GM23338 (cell line): ENCODE results near the gene ERN1. TPM values are rescaled to one million over a fixed set of nuclear protein-coding genes. Genes with fewer than 3 reads are reported as not detected.
A peak's percentile ranks its signal among the peaks of the same experiment; 100 is the strongest.

Experiments
- ATAC-seq: fragments of 200-7000 bp; cut with Tn5 transposase; 3 replicates; pipeline ENCODE4 v1.9.1; 2020
- DNase-seq: peaks from one replicate; pipeline ENCODE4 v3.0.0-alpha.2; 2015; ENCODE audit warnings: low spot score
- H2AFZ ChIP-seq: fragments of 200-600 bp; sonication (generic); 2 replicates; pipeline ENCODE4 v1.8.0; 2016; ENCODE audit warnings: antibody characterized with exemption, mild to moderate bottlenecking, moderate library complexity
- H3F3A ChIP-seq: fragments of 200-600 bp; sonication (generic); replicated peaks from 2 replicates; pipeline ENCODE4 v1.8.0; 2017; ENCODE audit warnings: antibody characterized with exemption, mixed run types, low read depth
- H3K27ac ChIP-seq: fragments of 200-600 bp; sonication (generic); 2 replicates; pipeline ENCODE4 v1.6.1; 2016; ENCODE audit warnings: low read depth
- H3K27me3 ChIP-seq: fragments of 200-600 bp; sonication (generic); 2 replicates; pipeline ENCODE4 v1.8.0; 2016; ENCODE audit warnings: mild to moderate bottlenecking, mixed run types, moderate library complexity; ENCODE audit not compliant: insufficient read depth
- H3K36me3 ChIP-seq: fragments of 200-600 bp; sonication (generic); 2 replicates; pipeline ENCODE4 v1.8.0; 2016; ENCODE audit warnings: mild to moderate bottlenecking; ENCODE audit not compliant: insufficient read depth
- H3K4me1 ChIP-seq: fragments of 200-600 bp; sonication (generic); 2 replicates; pipeline ENCODE4 v1.8.0; 2016; ENCODE audit warnings: mild to moderate bottlenecking, moderate library complexity; ENCODE audit not compliant: insufficient read depth
- H3K4me2 ChIP-seq: fragments of 200-600 bp; sonication (generic); 2 replicates; pipeline ENCODE4 v1.7.1; 2017; ENCODE audit warnings: mixed run types
- H3K4me3 ChIP-seq: fragments of 200-600 bp; sonication (generic); 2 replicates; pipeline ENCODE4 v1.6.1; 2016; ENCODE audit warnings: mixed run types
- H3K79me2 ChIP-seq: fragments of 200-600 bp; sonication (generic); replicated peaks from 2 replicates; pipeline ENCODE4 v1.8.0; 2017; ENCODE audit warnings: mild to moderate bottlenecking; ENCODE audit not compliant: insufficient read depth
- H3K9me2 ChIP-seq: fragments of 200-600 bp; sonication (generic); 2 replicates; pipeline ENCODE4 v1.8.0; 2017; ENCODE audit not compliant: insufficient read depth
- H4K20me1 ChIP-seq: fragments of 200-600 bp; sonication (generic); replicated peaks from 2 replicates; pipeline ENCODE4 v1.8.0; 2017; ENCODE audit warnings: mild to moderate bottlenecking; ENCODE audit not compliant: insufficient read depth
- H3K27ac Mint-ChIP-seq: 2 replicates; pipeline ENCODE4 v1.8.0; 2020; ENCODE audit warnings: inconsistent platforms, mild to moderate bottlenecking, moderate library complexity, mixed read lengths
- H3K27me3 Mint-ChIP-seq: 3 replicates; pipeline ENCODE4 v1.8.0; 2022; ENCODE audit warnings: low read depth, mild to moderate bottlenecking, moderate library complexity, mixed read lengths, inconsistent platforms; ENCODE audit not compliant: insufficient read depth, poor library complexity
- H3K36me3 Mint-ChIP-seq: 3 replicates; pipeline ENCODE4 v1.8.0; 2021; ENCODE audit warnings: low read depth, mild to moderate bottlenecking, inconsistent platforms, moderate library complexity, mixed read lengths
- H3K4me1 Mint-ChIP-seq: 3 replicates; pipeline ENCODE4 v1.8.0; 2020; ENCODE audit warnings: mild to moderate bottlenecking, inconsistent platforms, mixed read lengths
- H3K4me3 Mint-ChIP-seq: 3 replicates; pipeline ENCODE4 v1.8.0; 2021; ENCODE audit warnings: moderate library complexity, mild to moderate bottlenecking, inconsistent platforms, mixed read lengths
- H3K9me3 Mint-ChIP-seq: 3 replicates; pipeline ENCODE4 v1.8.0; 2020; ENCODE audit warnings: moderate library complexity, mild to moderate bottlenecking, inconsistent platforms, mixed read lengths
- CREB1 ChIP-seq: fragments of 250-450 bp; sonication (Bioruptor Pico); IDR thresholded peaks from 2 replicates; pipeline ENCODE4 v1.5.0; 2020; ENCODE audit warnings: low read depth, mild to moderate bottlenecking, moderate library complexity
- ETS1 ChIP-seq: IDR thresholded peaks from 2 replicates; pipeline ENCODE4 v1.6.1; 2016; ENCODE audit warnings: antibody characterized with exemption
- EZH2 ChIP-seq: fragments of 200-600 bp; sonication (generic); IDR thresholded peaks from one replicate; pipeline ENCODE4 v1.8.0; 2017; ENCODE audit warnings: antibody characterized with exemption, mild to moderate bottlenecking, low read depth; ENCODE audit not compliant: unreplicated experiment
- EZH2phosphoT487 ChIP-seq: fragments of 200-600 bp; sonication (generic); IDR thresholded peaks from one replicate; pipeline ENCODE4 v1.8.1; 2018; ENCODE audit warnings: antibody characterized with exemption; ENCODE audit not compliant: unreplicated experiment
- NANOG ChIP-seq: IDR thresholded peaks from 2 replicates; pipeline ENCODE4 v1.6.1; 2016; ENCODE audit warnings: antibody characterized with exemption, borderline replicate concordance
- POLR2AphosphoS5 ChIP-seq: IDR thresholded peaks from 2 replicates; pipeline ENCODE4 v1.6.1; 2016; ENCODE audit warnings: antibody characterized with exemption, low read depth
- ZNF114 ChIP-seq: fragments of 250-450 bp; sonication (Bioruptor Pico); IDR thresholded peaks from 2 replicates; pipeline ENCODE4 v1.5.0; 2020; ENCODE audit warnings: mild to moderate bottlenecking, moderate library complexity
- ZNF331 ChIP-seq: fragments of 250-450 bp; sonication (Bioruptor Pico); IDR thresholded peaks from 2 replicates; pipeline ENCODE4 v1.5.0; 2020; ENCODE audit warnings: low read depth, mild to moderate bottlenecking, moderate library complexity
- ZNF462 ChIP-seq: fragments of 250-450 bp; sonication (Bioruptor Pico); IDR thresholded peaks from 2 replicates; pipeline ENCODE4 v1.5.0; 2020; ENCODE audit warnings: mild to moderate bottlenecking, moderate library complexity
- polyA plus RNA-seq: library from polyadenylated mRNA; unstranded; fragments of >200 nt; fragmentation: Nextera tagmentation; extraction: Ambion mirVana; gene quantifications from 2 replicates; pipeline ENCODE4 v1.2.1, GENCODE V29; 2016
- total RNA-seq: library from RNA; depleted of rRNA; stranded (reverse); fragments of >200 nt; shearing (Covaris generic); gene quantifications from 2 replicates; pipeline ENCODE4 v1.2.3, GENCODE V29; 2014

The ERN1 gene
- total and polyA plus RNA-seq, 2 experiments from 2014 or later: 5.9 to 7.5 TPM

GRCh38 chr17:64157669-64158180 lies 27.8 kb upstream of the ERN1 start:
- ATAC-seq: peak; percentile 69
- no peaks in the 10 kb centered on the region for H4K20me1 ChIP-seq
- no peaks in the 10 kb centered on the region for H3K9me2 ChIP-seq
- peaks cover 28% of the 10 kb centered on the region for H3K4me1 Mint-ChIP-seq
- H3K27me3 ChIP-seq: no peaks in the 10 kb centered on the region
- no peaks in the 10 kb centered on the region for H3K36me3 ChIP-seq
- peak; percentile 11 for DNase-seq
- no peak overlapping the region for H3K4me3 Mint-ChIP-seq
- peaks cover 3% of the 10 kb centered on the region; the same call in 1 of the 3 replicates for H3K36me3 Mint-ChIP-seq
- H3K4me2 ChIP-seq: no peak overlapping the region
- H3F3A ChIP-seq: no peaks in the 10 kb centered on the region
- H2AFZ ChIP-seq: no peak overlapping the region
- H3K27ac ChIP-seq: no peak overlapping the region
- no peaks in the 10 kb centered on the region for H3K9me3 Mint-ChIP-seq
- H3K4me3 ChIP-seq: no peak overlapping the region
- no peaks in the 10 kb centered on the region for H3K79me2 ChIP-seq
- no peaks in the 10 kb centered on the region for H3K27me3 Mint-ChIP-seq
- peaks cover 6% of the 10 kb centered on the region; the same call in 1 of the 2 replicates for H3K4me1 ChIP-seq
- H3K27ac Mint-ChIP-seq: no peak overlapping the region
- TF ChIP-seq POLR2AphosphoS5: no peak

- H3K79me2 ChIP-seq: no peaks in the 10 kb centered on the region
- H3K4me3 Mint-ChIP-seq: no peak overlapping the region
- no peaks in the 10 kb centered on the region for H3K9me3 Mint-ChIP-seq
- no peaks in the 10 kb centered on the region for H3F3A ChIP-seq
- no peak overlapping the region for H3K27ac Mint-ChIP-seq
- H3K36me3 ChIP-seq: no peaks in the 10 kb centered on the region
- peaks cover 8% of the 10 kb centered on the region; the same call in 2 of the 3 replicates for H3K36me3 Mint-ChIP-seq
- DNase-seq (no peak), ATAC-seq (no peak)
- no peak overlapping the region for H3K27ac ChIP-seq
- TF ChIP-seq CREB1: no peak
- TF ChIP-seq POLR2AphosphoS5: no peak
- no peaks in the 10 kb centered on the region for H4K20me1 ChIP-seq
- H3K4me3 ChIP-seq: no peak overlapping the region
- no peaks in the 10 kb centered on the region for H3K27me3 ChIP-seq
- no peaks in the 10 kb centered on the region for H3K9me2 ChIP-seq
- H3K27me3 Mint-ChIP-seq: no peaks in the 10 kb centered on the region
- H3K4me2 ChIP-seq: no peak overlapping the region
- no peak overlapping the region for H2AFZ ChIP-seq
- peaks cover 6% of the 10 kb centered on the region; the same call in 1 of the 2 replicates for H3K4me1 ChIP-seq
- peaks cover 33% of the 10 kb centered on the region for H3K4me1 Mint-ChIP-seq
Measured at GRCh38 chr17:64156670-64157069, 26.7 kb upstream of the ERN1 start.

GRCh38 chr17:64155751-64156544 lies 26.0 kb upstream of the ERN1 start:
- no peaks in the 10 kb centered on the region for H3K27me3 ChIP-seq
- no peak overlapping the region for H3K27ac Mint-ChIP-seq
- no peak overlapping the region for H3K27ac ChIP-seq
- DNase-seq: no peak
- no peak for ATAC-seq
- peaks cover 8% of the 10 kb centered on the region; the same call in 2 of the 3 replicates for H3K36me3 Mint-ChIP-seq
- no peak overlapping the region for H3K4me2 ChIP-seq
- no peaks in the 10 kb centered on the region for H3K9me3 Mint-ChIP-seq
- peaks cover 6% of the 10 kb centered on the region; the same call in 1 of the 2 replicates for H3K4me1 ChIP-seq
- H3K4me3 Mint-ChIP-seq: no peak overlapping the region
- H2AFZ ChIP-seq: no peak overlapping the region
- H3K79me2 ChIP-seq: no peaks in the 10 kb centered on the region
- H3K4me3 ChIP-seq: no peak overlapping the region
- H3K36me3 ChIP-seq: no peaks in the 10 kb centered on the region
- H3K27me3 Mint-ChIP-seq: no peaks in the 10 kb centered on the region
- no peaks in the 10 kb centered on the region for H3K9me2 ChIP-seq
- no peaks in the 10 kb centered on the region for H3F3A ChIP-seq
- peaks cover 33% of the 10 kb centered on the region for H3K4me1 Mint-ChIP-seq
- no peaks in the 10 kb centered on the region for H4K20me1 ChIP-seq
- TF ChIP-seq ETS1: no peak
- no peak for TF ChIP-seq NANOG
- no peak for TF ChIP-seq EZH2
- TF ChIP-seq ZNF462 (CRISPR knock-in tag): no peak
- TF ChIP-seq EZH2phosphoT487: no peak
- no peak for TF ChIP-seq ZNF331 (CRISPR knock-in tag)
- TF ChIP-seq ZNF114 (CRISPR knock-in tag): no peak
